HepG2 (cell line): ENCODE measurements around the gene TMEM270. TPM values are rescaled to one million over a fixed set of nuclear protein-coding genes. Genes with fewer than 3 reads are reported as not detected.
A peak's percentile ranks its signal among the peaks of the same experiment; 100 is the strongest.

Experiments used
- ARID4A ChIP-seq: sonication (generic); formaldehyde crosslinking; IDR thresholded peaks from 2 replicates; pipeline ENCODE4 v1.5.0; 2020; ENCODE audit warnings: mild to moderate bottlenecking, missing genetic modification reagents, borderline replicate concordance
- ASH2L ChIP-seq: fragments of 300-600, 200-600 bp; sonication (generic); IDR thresholded peaks from 2 replicates; pipeline ENCODE4 v1.7.0; 2017; ENCODE audit warnings: low read depth, mild to moderate bottlenecking, moderate library complexity, mixed read lengths, low read length; ENCODE audit not compliant: insufficient read length
- EED ChIP-seq: sonication (generic); formaldehyde crosslinking; IDR thresholded peaks from 2 replicates; pipeline ENCODE4 v1.5.0; 2020; ENCODE audit warnings: mild to moderate bottlenecking, missing genetic modification reagents
- ETS1 ChIP-seq: sonication (generic); formaldehyde crosslinking; IDR thresholded peaks from 2 replicates; pipeline ENCODE4 v1.4.0; 2020; ENCODE audit warnings: missing genetic modification reagents
- FOXK2 ChIP-seq: fragments of 450-650 bp; IDR thresholded peaks from 2 replicates; pipeline ENCODE4 v1.6.1; 2016
- FOXP1 ChIP-seq, 2 experiments: fragments of 450-650 bp in 1 of 2; IDR thresholded peaks; 2 replicates each; pipeline ENCODE4 v1.6.1; 2017 to 2018; ENCODE audit warnings: antibody characterized with exemption in 1 of 2
- GPBP1L1 ChIP-seq: sonication (generic); formaldehyde crosslinking; IDR thresholded peaks from 2 replicates; pipeline ENCODE4 v1.5.0; 2020; ENCODE audit warnings: mild to moderate bottlenecking, missing genetic modification reagents
- GTF3A ChIP-seq: sonication (generic); formaldehyde crosslinking; conservative IDR thresholded peaks from 2 replicates; pipeline ENCODE4 v1.4.0; 2020; ENCODE audit warnings: mild to moderate bottlenecking, missing genetic modification reagents
- HDAC1 ChIP-seq: sonication (generic); formaldehyde crosslinking; IDR thresholded peaks from 2 replicates; pipeline ENCODE4 v1.5.1; 2020; ENCODE audit warnings: mild to moderate bottlenecking, missing genetic modification reagents
- HNF4G ChIP-seq, 2 experiments: sonication (generic) in 1 of 2; formaldehyde crosslinking in 1 of 2; IDR thresholded peaks; 2 replicates each; pipeline versions ENCODE4 v1.4.0 to v1.6.1; 2011 to 2020; ENCODE audit warnings: borderline replicate concordance in 2 of 2, low read depth in 2 of 2, mild to moderate bottlenecking in 2 of 2, low read length in 1 of 2, missing genetic modification reagents in 1 of 2, moderate library complexity in 1 of 2
- KDM2A ChIP-seq: sonication (generic); formaldehyde crosslinking; IDR thresholded peaks from 2 replicates; pipeline ENCODE4 v1.4.0; 2020; ENCODE audit warnings: low read depth, missing genetic modification reagents, borderline replicate concordance
- KLF9 ChIP-seq: IDR thresholded peaks from 2 replicates; pipeline ENCODE4 v1.6.1; 2016; ENCODE audit warnings: low read depth
- MYNN ChIP-seq: sonication (generic); formaldehyde crosslinking; IDR thresholded peaks from 2 replicates; pipeline ENCODE4 v1.4.0; 2020; ENCODE audit warnings: mild to moderate bottlenecking, low read depth, missing genetic modification reagents
- PAF1 ChIP-seq: IDR thresholded peaks from 2 replicates; pipeline ENCODE4 v1.6.1; 2016; ENCODE audit warnings: missing genetic modification reagents, missing compliant biosample characterization
- RBM39 ChIP-seq: fragments of 200-400 bp; formaldehyde crosslinking; IDR thresholded peaks from one replicate; pipeline ENCODE4 v1.6.1; 2018; ENCODE audit warnings: antibody characterized with exemption, mild to moderate bottlenecking, low read depth, low read length; ENCODE audit not compliant: poor library complexity, severe bottlenecking
- SMAD9 ChIP-seq: sonication (generic); formaldehyde crosslinking; IDR thresholded peaks from 2 replicates; pipeline ENCODE4 v1.5.1; 2020; ENCODE audit warnings: mild to moderate bottlenecking, missing genetic modification reagents
- SRF ChIP-seq: IDR thresholded peaks from 2 replicates; pipeline ENCODE4 v1.6.1; 2011; ENCODE audit warnings: mild to moderate bottlenecking, low read depth, low read length, moderate library complexity
- SRY ChIP-seq: sonication (generic); formaldehyde crosslinking; IDR thresholded peaks from 2 replicates; pipeline ENCODE4 v1.8.0; 2022; ENCODE audit warnings: mild to moderate bottlenecking, missing genetic modification reagents
- STAG1 ChIP-seq: sonication (generic); formaldehyde crosslinking; IDR thresholded peaks from 2 replicates; pipeline ENCODE4 v1.4.0; 2020; ENCODE audit warnings: missing genetic modification reagents
- ZBTB3 ChIP-seq: sonication (generic); formaldehyde crosslinking; IDR thresholded peaks from 2 replicates; pipeline ENCODE4 v1.4.0; 2020; ENCODE audit warnings: low read depth, mild to moderate bottlenecking, moderate library complexity, missing genetic modification reagents, borderline replicate concordance
- ZNF343 ChIP-seq: sonication (generic); formaldehyde crosslinking; IDR thresholded peaks from 2 replicates; pipeline ENCODE4 v1.4.0; 2020; ENCODE audit warnings: mild to moderate bottlenecking, missing genetic modification reagents
- ZNF484 ChIP-seq: sonication (generic); formaldehyde crosslinking; IDR thresholded peaks from 2 replicates; pipeline ENCODE4 v1.5.1; 2020; ENCODE audit warnings: mild to moderate bottlenecking, low read depth, missing genetic modification reagents, borderline replicate concordance
- ZNF703 ChIP-seq: sonication (generic); formaldehyde crosslinking; IDR thresholded peaks from 2 replicates; pipeline ENCODE4 v1.5.1; 2020; ENCODE audit warnings: missing genetic modification reagents, mild to moderate bottlenecking, moderate library complexity, borderline replicate concordance
- polyA plus RNA-seq, 8 experiments: library from polyadenylated mRNA; depleted of rRNA in 3 of 8; stranded (reverse) in 7 of 8; unstranded in 1 of 8; fragments of >200 nt; fragmentation: Illumina TruSeq in 4 of 8; extraction: Trizol in 4 of 8; gene quantifications; 2 replicates each; pipeline versions ENCODE4 v1.2.1 to v1.2.3, GENCODE V29; 2011 to 2016; ENCODE audit warnings: low read depth in 4 of 8, missing spikeins in 1 of 8, mixed read lengths in 1 of 8; ENCODE audit not compliant: insufficient read depth in 1 of 8
- total RNA-seq, 5 experiments: library from RNA; depleted of rRNA; stranded (reverse); fragments of >200 nt; fragmentation: Illumina TruSeq; extraction: Trizol; gene quantifications; 2 replicates each; pipeline ENCODE4 v1.2.3, GENCODE V29; 2016; ENCODE audit warnings: low read depth in 1 of 5

Gene TMEM270
- total and polyA plus RNA-seq, 2 of the 13 experiments (the other 11 are each of a cell fraction or from before 2014, with no cell fraction given): not detected

- TF ChIP-seq ARID4A (CRISPR knock-in tag): no peak
- no peak for TF ChIP-seq ASH2L
- no peak for TF ChIP-seq STAG1
- no peak; the same call in 1 of the 2 replicates for TF ChIP-seq GTF3A
- no peak for TF ChIP-seq SRY (CRISPR knock-in tag)
- TF ChIP-seq HNF4G (IDR thresholded peaks at IDR 0.05; ENCODE audit: borderline replicate concordance, low read depth, low read length): peak; percentile 70; the same call in 1 of the 2 replicates
- TF ChIP-seq HNF4G (CRISPR knock-in tag; IDR thresholded peaks at IDR 0.05; ENCODE audit: borderline replicate concordance, low read depth): no peak
- no peak for TF ChIP-seq PAF1 (CRISPR knock-in tag)
- no peak for TF ChIP-seq FOXP1 (IDR thresholded peaks at IDR 0.05)
- peak; percentile 23; the same call in 1 of the 2 replicates for TF ChIP-seq FOXP1 (CRISPR knock-in tag; IDR thresholded peaks at IDR 0.05)
- no peak for TF ChIP-seq ZNF703 (CRISPR knock-in tag)
- no peak for TF ChIP-seq KLF9 (CRISPR knock-in tag)
- TF ChIP-seq MYNN (CRISPR knock-in tag): no peak
- TF ChIP-seq GPBP1L1: no peak
- no peak for TF ChIP-seq RBM39
- TF ChIP-seq ETS1 (CRISPR knock-in tag): no peak
- TF ChIP-seq KDM2A: peak; percentile 48
- no peak for TF ChIP-seq ZNF484 (CRISPR knock-in tag)
- no peak for TF ChIP-seq ZBTB3
- peak; percentile 61 for TF ChIP-seq HDAC1 (CRISPR knock-in tag)
- no peak; the same call in 1 of the 2 replicates for TF ChIP-seq EED (CRISPR knock-in tag)
- no peak for TF ChIP-seq ZNF343 (CRISPR knock-in tag)
- no peak for TF ChIP-seq FOXK2
- no peak for TF ChIP-seq SRF
- TF ChIP-seq SMAD9: peak; percentile 71; the same call in 1 of the 2 replicates
These were observed 30.0 kb upstream of the TMEM270 start, which contains the start of gene CLDN4 (continued) for GRCh38 chr7:73830681-73831583.
